DMS53 (cell line): ENCODE measurements around the gene ENTPD7.

Experiments used
- DNase-seq: peaks from one replicate; lab custom pipeline; 2025; lab: John Stamatoyannopoulos, UW

ENTPD7 gene

GRCh38 chr10:99748823-99749451 is 89.6 kb downstream of the ENTPD7 start:
- no peak for DNase-seq

GRCh38 chr10:99750641-99751040 is 91.3 kb downstream of the ENTPD7 start:
- DNase-seq: no peak

DNA sequence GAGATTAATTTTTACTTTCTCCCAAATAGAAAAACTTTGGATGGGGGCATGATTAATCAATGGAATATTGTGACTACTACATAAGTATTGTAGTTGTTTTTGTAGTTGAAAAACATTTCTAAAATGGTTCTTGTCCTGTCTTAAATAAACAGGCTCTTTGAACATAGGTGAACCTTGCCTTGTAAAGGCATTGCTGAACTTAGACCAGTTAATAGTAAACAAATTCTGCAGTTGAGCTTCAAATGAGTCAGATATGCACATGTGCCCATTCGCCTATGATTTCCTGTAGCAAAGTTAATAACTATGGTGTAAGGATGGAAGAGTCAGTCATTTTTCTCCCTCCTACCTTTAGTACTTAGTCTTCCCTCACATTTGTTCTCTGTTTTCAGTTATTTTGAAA is 95.4 kb downstream of the ENTPD7 start:
- no peak for DNase-seq
